Ascending aorta (tissue), 2 donors: ENCODE measurements around the gene ZNF532. TPM values are rescaled to one million over a fixed set of nuclear protein-coding genes. Genes with fewer than 3 reads are reported as not detected.
A peak's percentile ranks its signal among the peaks of the same experiment; 100 is the strongest.

ENCODE experiments used
- DNase-seq, 2 donors: peaks; one replicate each; pipeline ENCODE4 v3.0.0-alpha.2; 2019; ENCODE audit warnings: low spot score in 2 of 2
- H3K27ac ChIP-seq, 2 donors: fragments of 200-600 bp; sonication (generic); one replicate each; pipeline ENCODE4 v1.5.1; 2016 to 2017; ENCODE audit warnings: mild to moderate bottlenecking in 1 of 2
- H3K27me3 ChIP-seq: fragments of 200-600 bp; sonication (generic); one replicate; pipeline ENCODE4 v1.5.1; 2017
- H3K36me3 ChIP-seq, 2 donors: fragments of 200-600 bp; sonication (generic); one replicate each; pipeline ENCODE4 v1.5.1; 2016
- H3K4me1 ChIP-seq, 2 donors: fragments of 200-600 bp; sonication (generic); one replicate each; pipeline ENCODE4 v1.5.1; 2016 to 2017; ENCODE audit warnings: mild to moderate bottlenecking in 1 of 2
- H3K4me3 ChIP-seq, 2 donors: fragments of 200-600 bp; sonication (generic); one replicate each; pipeline ENCODE4 v1.5.1; 2016 to 2017; ENCODE audit warnings: mild to moderate bottlenecking in 1 of 2
- H3K9me3 ChIP-seq, 2 donors: fragments of 200-600 bp; sonication (generic); one replicate each; pipeline ENCODE4 v1.5.1; 2016
- CTCF ChIP-seq, 3 experiments: fragments of 200-600 bp in 2 of 3; fragments of 450-650 bp in 1 of 3; sonication (generic) in 2 of 3; IDR thresholded peaks; one replicate each; pipeline ENCODE4 v1.5.1; 2016 to 2019; ENCODE audit warnings: antibody characterized with exemption in 3 of 3, mild to moderate bottlenecking in 1 of 3, moderate library complexity in 1 of 3
- intact Hi-C: fragments of 100-400 bp; cut with DNase I; formaldehyde crosslinking; loops from one replicate; pipeline ENCODE4 v1.15.1; 2023
- total RNA-seq: library from RNA; depleted of rRNA; stranded (reverse); fragments of >200 nt; gene quantifications from one replicate; pipeline ENCODE4 v1.1.0, GENCODE V29; 2016

Gene ZNF532
- total RNA-seq, 1 donor from 2014 or later: 161 TPM

DNA sequence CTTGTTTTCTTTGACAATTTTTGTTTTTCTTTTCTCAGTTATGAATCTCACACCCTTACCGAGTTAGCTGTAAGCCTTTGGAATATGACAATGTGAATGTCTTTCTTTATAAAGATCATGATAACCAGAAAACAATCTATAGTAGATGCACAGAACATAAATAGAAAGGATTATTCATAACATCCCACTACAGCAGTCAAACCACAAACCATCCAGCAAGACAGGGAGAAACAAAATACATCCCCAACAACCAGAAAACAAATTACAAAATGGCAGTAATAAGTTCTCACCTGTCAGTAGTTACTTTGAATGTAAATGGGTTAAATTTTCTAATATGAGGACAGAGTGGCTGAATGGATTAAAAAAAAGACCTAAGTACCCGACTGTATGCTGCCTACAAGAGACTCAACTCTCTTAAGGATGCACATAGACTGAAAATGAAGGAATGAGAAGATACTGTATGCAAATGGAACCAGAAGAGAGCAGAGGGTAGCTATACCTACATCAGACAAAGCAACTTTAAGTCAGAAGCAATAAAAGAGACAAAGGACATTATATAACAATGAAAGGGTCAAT lies 124.6 kb downstream of the ZNF532 start:
- intact Hi-C loops: no loop called here
- no peak for TF ChIP-seq CTCF (IDR thresholded peaks at IDR 0.05)
- no peak for DNase-seq

GRCh38 chr18:58990720-58991119 lies 126.0 kb downstream of the ZNF532 start:
- peaks cover 16 to 54% of the 10 kb centered on the region in 2 donors for H3K4me1 ChIP-seq
- DNase-seq: no peak
- no peaks in the 10 kb centered on the region for H3K27me3 ChIP-seq
- no peaks in the 10 kb centered on the region for H3K9me3 ChIP-seq
- intact Hi-C loops: loop anchor here (2.0 to 5.0 kb wide), 4 partner anchors 30 to 128 kb away; partner anchors contain the start of gene ZNF532
- H3K4me3 ChIP-seq: no peak overlapping the region
- H3K36me3 ChIP-seq: no peaks in the 10 kb centered on the region
- TF ChIP-seq CTCF (IDR thresholded peaks at IDR 0.05): no peak
- H3K27ac ChIP-seq: peak overlapping the region; percentile 93 to 95

More for the DNA sequence above, 124.6 kb downstream of the ZNF532 start:
- H3K4me3 ChIP-seq: no peak overlapping the region
- H3K9me3 ChIP-seq: no peaks in the 10 kb centered on the region
- H3K27me3 ChIP-seq: no peaks in the 10 kb centered on the region
- H3K36me3 ChIP-seq: peaks cover 0 to 4% of the 10 kb centered on the region in 2 donors
- peaks cover 13 to 44% of the 10 kb centered on the region in 2 donors for H3K4me1 ChIP-seq
- peak overlapping the region; percentile 93 to 95 for H3K27ac ChIP-seq

DNA sequence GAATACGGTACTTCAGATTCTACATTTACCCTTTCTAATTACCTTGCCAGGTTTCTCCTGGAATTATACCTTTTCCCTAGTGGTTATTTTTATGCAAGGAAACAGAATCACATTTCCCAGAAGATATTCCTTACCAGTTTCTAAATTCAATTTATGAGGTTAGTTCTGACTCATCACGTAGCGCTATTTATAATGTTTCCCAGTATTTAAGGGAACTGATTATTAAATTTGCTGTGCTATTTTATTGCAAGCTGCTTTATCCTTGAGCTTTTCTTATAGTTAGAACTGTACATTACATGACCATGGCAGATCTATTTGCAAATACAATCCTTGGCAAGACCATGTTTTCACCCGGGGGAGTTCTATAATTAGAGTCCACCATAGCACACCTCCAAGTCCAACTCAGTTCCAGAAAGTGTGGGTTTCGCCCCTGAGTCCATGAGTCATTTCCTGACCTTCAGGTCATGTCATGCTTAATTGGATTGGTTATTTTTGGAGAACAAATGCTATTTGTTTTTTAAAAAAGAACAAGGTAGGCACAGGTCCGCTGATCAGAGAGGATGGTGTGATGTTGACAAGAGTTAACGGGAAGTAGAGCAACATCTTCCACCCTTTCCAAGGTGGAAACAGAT lies 126.6 kb downstream of the ZNF532 start:
- intact Hi-C loops: loop anchor here (2.0 to 5.0 kb wide), 4 partner anchors 30 to 129 kb away; partner anchors contain the start of gene ZNF532
- peak in 1 of 2 donors; percentile 68 for DNase-seq

GRCh38 chr18:58992301-58993231 lies 127.9 kb downstream of the ZNF532 start:
- Histone ChIP-seq H3K27ac (peak overlapping the region; percentile 93 to 95), H3K27me3 (no peaks in the 10 kb centered on the region), H3K9me3 (no peaks in the 10 kb centered on the region), H3K36me3 (no peaks in the 10 kb centered on the region), H3K4me3 (no peak overlapping the region), H3K4me1 (peaks cover 19 to 67% of the 10 kb centered on the region in 2 donors)
- TF ChIP-seq CTCF (IDR thresholded peaks at IDR 0.05): no peak
- DNase-seq: peak in 1 of 2 donors; percentile 64
- intact Hi-C loops: loop anchor here (5.0 kb wide), 1 partner anchor 130 kb away; the partner anchor contains the start of gene ZNF532

More for the DNA sequence above, 126.6 kb downstream of the ZNF532 start:
- H3K4me3 ChIP-seq: no peak overlapping the region
- H3K36me3 ChIP-seq: no peaks in the 10 kb centered on the region
- H3K27me3 ChIP-seq: no peaks in the 10 kb centered on the region
- H3K4me1 ChIP-seq: peaks cover 19 to 57% of the 10 kb centered on the region in 2 donors
- H3K9me3 ChIP-seq: no peaks in the 10 kb centered on the region
- TF ChIP-seq CTCF (IDR thresholded peaks at IDR 0.05): peak in 1 of 3 experiments; percentile 28
- peak overlapping the region; percentile 93 to 95 for H3K27ac ChIP-seq

GRCh38 chr18:58993260-58993659 lies 128.6 kb downstream of the ZNF532 start:
- no peak for TF ChIP-seq CTCF (IDR thresholded peaks at IDR 0.05)
- no peak for DNase-seq
- Histone ChIP-seq H3K4me3 (no peak overlapping the region), H3K4me1 (peaks cover 19 to 63% of the 10 kb centered on the region in 2 donors), H3K27ac (peak overlapping the region; percentile 93 to 95), H3K27me3 (no peaks in the 10 kb centered on the region), H3K9me3 (no peaks in the 10 kb centered on the region), H3K36me3 (no peaks in the 10 kb centered on the region)
- intact Hi-C loops: loop anchor here (5.0 kb wide), 1 partner anchor 131 kb away; the partner anchor contains the start of gene ZNF532
